Measurements from ENCODE around the gene SOS2.
"Not testable (repeated sequence)": the region's sequence is repeated elsewhere in the genome, so short reads cannot be mapped to it uniquely, and the experiment has no call there.

DNA sequence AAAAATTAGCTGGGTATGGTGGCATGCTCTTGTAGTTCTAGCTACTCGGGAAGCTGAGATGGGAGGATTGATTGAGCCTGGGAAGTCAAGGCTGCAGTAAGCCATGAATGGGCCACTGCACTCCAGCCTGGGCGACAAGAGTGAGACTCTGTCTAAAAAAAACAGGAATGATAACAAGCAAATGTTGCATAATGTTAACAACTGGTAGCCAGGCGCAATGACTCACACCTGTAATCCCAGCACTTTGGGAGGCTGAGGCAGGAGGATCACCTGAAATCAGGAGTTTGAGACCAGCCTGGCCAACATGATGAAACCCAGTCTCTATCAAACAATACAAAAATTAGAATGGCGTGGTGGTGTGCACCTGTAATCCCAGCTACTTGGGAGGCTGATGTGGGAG is 64.0 kb downstream of the SOS2 start:
- TF ChIP-seq ESRRG (CRISPR knock-in tag; IDR thresholded peaks at IDR 0.05); ZFP3 (CRISPR knock-in tag; IDR thresholded peaks at IDR 0.05); ZNF565 (CRISPR knock-in tag; conservative IDR thresholded peaks at IDR 0.05; ENCODE audit: low read depth); ARNTL (CRISPR knock-in tag; IDR thresholded peaks at IDR 0.05; ENCODE audit: borderline replicate concordance, low read depth): not testable (repeated sequence)
